ENCODE data around the gene PIAS4. TPM values are rescaled to one million over a fixed set of nuclear protein-coding genes. Genes with fewer than 3 reads are reported as not detected.

Gene PIAS4
- total RNA-seq, 1 donor from 2014 or later: 48.0 TPM

DNA sequence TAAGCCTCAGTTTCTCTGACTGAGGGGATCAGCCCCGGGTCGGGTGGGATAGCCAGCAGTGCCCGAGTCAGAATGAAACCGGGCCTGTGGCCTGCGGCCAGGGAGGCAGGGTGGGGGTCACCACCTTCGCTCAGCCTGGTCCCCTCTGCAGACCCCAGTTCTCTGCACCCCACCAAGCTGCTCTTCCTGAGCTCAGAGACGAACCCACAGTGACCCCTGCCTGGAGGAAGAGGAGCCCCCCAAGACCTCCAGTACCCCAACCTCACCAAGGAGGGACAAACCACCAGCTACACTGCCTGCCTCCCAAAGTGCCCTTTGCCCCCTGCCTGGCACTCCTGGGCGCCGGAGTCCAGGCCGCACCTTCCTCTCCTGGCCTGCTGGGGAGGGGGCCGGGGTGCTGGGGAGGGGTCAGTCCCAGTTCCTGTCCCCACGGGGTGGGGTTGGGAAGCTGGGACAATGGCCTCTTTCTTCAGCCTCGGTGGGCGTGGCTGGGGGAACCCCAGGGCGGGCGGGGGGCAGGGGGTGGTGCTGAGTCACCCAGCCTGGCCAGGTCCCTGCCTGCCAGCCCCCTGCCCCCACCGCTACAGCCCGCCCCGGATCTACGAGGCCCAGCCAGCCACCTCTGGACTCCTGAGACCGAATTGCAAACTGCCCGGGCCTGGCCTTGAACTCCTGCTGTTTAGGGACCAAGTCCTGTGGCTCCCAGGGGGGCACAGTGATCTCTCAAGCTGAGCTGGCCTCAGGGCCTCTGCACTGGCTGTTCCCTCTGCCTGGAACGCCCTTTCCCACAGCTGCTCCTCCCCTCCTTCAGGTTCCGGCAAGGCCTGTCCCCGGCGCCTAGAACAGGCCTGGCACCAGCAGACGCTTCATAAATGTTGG, 44.8 kb downstream of the PIAS4 start:
- Mint-ChIP-seq H3K4me3 (no peak overlapping the region), H3K4me1 (peaks cover 8% of the 10 kb centered on the region), H3K36me3 (peaks cover 32% of the 10 kb centered on the region), H3K27me3 (ENCODE audit: low read depth) (no peaks in the 10 kb centered on the region), H3K27ac (peak overlapping the region; percentile 86), H3K9me3 (no peaks in the 10 kb centered on the region)
- DNase-seq (ENCODE audit: low spot score in 2 of 2, unreplicated experiment in 2 of 2): no peak
- TF ChIP-seq, protein P1, sequence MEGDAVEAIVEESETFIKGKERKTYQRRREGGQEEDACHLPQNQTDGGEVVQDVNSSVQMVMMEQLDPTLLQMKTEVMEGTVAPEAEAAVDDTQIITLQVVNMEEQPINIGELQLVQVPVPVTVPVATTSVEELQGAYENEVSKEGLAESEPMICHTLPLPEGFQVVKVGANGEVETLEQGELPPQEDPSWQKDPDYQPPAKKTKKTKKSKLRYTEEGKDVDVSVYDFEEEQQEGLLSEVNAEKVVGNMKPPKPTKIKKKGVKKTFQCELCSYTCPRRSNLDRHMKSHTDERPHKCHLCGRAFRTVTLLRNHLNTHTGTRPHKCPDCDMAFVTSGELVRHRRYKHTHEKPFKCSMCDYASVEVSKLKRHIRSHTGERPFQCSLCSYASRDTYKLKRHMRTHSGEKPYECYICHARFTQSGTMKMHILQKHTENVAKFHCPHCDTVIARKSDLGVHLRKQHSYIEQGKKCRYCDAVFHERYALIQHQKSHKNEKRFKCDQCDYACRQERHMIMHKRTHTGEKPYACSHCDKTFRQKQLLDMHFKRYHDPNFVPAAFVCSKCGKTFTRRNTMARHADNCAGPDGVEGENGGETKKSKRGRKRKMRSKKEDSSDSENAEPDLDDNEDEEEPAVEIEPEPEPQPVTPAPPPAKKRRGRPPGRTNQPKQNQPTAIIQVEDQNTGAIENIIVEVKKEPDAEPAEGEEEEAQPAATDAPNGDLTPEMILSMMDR (IDR thresholded peaks at IDR 0.05; ENCODE audit: unreplicated experiment): no peak

DNA sequence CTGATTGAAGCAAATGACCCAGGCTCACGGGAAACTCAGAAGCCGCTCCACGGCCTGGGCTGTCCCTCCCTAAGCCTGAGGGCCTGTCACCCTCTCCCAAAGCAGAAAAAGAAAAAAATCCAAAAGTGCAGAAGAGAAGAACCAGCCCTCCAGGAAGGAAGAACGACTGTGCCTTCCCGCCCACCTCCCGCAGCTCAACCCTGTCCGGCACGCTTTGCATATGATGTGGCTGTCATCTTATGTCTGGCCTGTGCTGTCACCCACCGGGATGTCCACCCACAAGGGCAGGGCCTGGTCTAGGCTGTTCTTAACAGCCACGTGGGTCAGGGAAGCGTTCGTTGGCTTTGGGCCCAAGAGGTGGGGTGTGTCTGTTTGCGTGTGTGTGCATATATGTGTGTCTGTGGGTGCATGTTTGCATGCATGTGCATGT, 45.5 kb downstream of the PIAS4 start:
- TF ChIP-seq, protein P1 (IDR thresholded peaks at IDR 0.05; ENCODE audit: unreplicated experiment): no peak
- H3K4me1 Mint-ChIP-seq: peaks cover 8% of the 10 kb centered on the region
- no peaks in the 10 kb centered on the region for H3K27me3 Mint-ChIP-seq (ENCODE audit: low read depth)
- no peak for DNase-seq (ENCODE audit: low spot score in 2 of 2, unreplicated experiment in 2 of 2)
- H3K36me3 Mint-ChIP-seq: peaks cover 34% of the 10 kb centered on the region
- no peaks in the 10 kb centered on the region for H3K9me3 Mint-ChIP-seq
- H3K27ac Mint-ChIP-seq: peak overlapping the region; percentile 86
- no peak overlapping the region for H3K4me3 Mint-ChIP-seq

DNA sequence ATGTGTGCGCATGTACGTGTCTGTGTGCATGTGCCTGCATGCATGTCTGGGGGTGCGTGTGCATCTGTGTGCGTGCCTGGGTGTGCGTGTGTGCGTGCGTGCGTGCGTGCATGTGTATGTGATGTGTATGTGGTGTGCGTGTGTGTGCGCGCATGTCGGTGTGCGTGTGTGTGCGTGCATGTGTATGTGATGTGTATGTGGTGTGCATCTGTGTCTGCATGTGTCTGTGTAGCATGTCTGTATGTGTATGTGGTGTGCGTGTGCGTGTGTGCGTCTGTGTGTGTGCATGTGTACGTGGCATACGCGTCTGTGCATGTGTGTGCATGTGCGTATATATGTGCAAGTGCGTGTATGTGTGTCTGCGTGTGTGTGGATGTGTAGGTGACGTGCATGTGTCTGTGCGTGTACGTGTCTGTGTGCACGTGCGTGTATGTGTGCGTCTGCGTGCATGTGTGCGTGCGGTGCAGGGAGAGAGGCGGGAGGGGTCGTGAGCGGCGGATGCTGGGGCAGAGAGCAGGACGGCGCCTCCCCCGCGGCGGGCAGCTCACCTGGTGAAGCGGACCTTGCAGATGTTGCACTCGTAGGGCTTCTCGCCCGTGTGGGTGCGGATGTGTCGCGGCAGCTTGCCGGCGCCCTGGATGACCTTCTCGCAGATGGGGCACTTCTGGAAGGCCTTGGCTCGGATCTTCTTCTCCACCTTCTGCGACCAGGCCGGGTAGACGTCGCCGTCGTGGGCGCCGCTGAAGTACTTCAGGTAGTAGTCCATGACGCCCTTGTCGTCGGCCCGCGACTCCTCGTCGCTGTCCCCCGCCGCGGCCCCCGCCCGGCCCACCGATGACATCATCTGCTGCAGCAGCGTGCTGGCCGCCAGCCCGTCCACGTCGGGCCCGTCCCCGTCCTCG, 46.1 kb downstream of the PIAS4 start:
- H3K9me3 Mint-ChIP-seq: no peaks in the 10 kb centered on the region
- TF ChIP-seq, protein P1 (IDR thresholded peaks at IDR 0.05; ENCODE audit: unreplicated experiment): no peak
- DNase-seq (ENCODE audit: low spot score in 2 of 2, unreplicated experiment in 2 of 2): no peak
- no peak overlapping the region for H3K4me3 Mint-ChIP-seq
- peaks cover 8% of the 10 kb centered on the region for H3K4me1 Mint-ChIP-seq
- H3K36me3 Mint-ChIP-seq: peaks cover 34% of the 10 kb centered on the region
- no peak overlapping the region for H3K27ac Mint-ChIP-seq
- no peaks in the 10 kb centered on the region for H3K27me3 Mint-ChIP-seq (ENCODE audit: low read depth)

DNA sequence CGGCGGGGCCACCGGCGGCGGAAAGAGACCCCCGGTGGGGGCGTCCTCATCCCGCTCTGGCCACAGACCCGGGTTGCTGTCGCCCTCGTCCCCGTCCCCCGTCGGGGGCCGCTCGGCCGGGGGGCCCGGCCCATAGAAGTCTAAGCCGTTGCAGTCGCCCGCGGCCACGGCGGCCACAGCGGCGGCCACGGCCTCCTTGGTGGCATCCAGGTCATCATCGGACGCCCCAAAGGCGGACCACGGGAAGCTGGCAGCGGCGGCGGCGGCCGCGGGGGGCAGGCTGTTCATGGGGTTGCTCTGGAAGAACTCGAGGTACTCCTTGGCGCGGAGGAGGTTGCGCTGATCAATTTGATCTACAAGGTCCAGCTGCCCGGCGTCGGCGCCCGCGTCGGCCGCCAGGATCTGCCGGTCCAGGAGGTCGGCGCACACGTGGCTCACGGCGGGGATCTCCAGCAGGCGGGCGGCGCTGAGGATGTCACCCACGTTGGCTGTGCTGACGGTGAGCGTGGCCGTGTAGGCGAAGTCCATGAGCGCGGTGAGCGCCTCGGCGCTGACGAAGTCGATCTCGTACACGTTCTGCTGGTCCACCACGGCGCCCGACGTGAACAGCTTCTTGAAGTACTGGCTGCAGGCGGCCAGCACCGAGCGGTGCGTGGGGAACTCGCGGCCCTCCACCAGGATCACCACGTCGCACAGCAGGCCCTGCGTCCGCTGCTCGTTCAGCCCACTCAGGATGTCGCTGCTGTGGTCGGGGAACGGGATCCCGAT, 47.1 kb downstream of the PIAS4 start:
- no peak overlapping the region for H3K27ac Mint-ChIP-seq
- TF ChIP-seq, protein P1 (IDR thresholded peaks at IDR 0.05; ENCODE audit: unreplicated experiment): no peak
- no peaks in the 10 kb centered on the region for H3K9me3 Mint-ChIP-seq
- H3K27me3 Mint-ChIP-seq (ENCODE audit: low read depth): no peaks in the 10 kb centered on the region
- no peak for DNase-seq (ENCODE audit: low spot score in 2 of 2, unreplicated experiment in 2 of 2)
- no peak overlapping the region for H3K4me3 Mint-ChIP-seq
- H3K36me3 Mint-ChIP-seq: peaks cover 34% of the 10 kb centered on the region
- H3K4me1 Mint-ChIP-seq: peaks cover 8% of the 10 kb centered on the region

DNA sequence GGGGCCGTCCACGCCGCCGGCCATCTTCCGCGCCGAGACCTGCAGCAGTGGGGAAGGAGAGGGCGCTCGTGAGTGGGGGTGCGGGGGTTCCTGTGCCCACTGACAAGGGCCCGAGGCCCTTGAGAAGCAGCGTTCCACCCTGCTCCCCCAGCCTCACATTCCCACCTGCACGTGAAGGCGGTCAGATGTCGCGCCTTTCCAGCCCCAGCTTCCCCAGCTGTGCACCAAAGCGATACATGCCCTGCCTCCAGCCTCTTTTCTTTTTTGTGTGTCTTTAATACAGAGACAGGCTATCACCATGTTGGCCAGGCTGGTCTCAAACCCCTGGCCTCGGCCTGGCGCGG, 47.6 kb downstream of the PIAS4 start:
- H3K27me3 Mint-ChIP-seq (ENCODE audit: low read depth): no peaks in the 10 kb centered on the region
- H3K4me3 Mint-ChIP-seq: no peak overlapping the region
- no peak overlapping the region for H3K27ac Mint-ChIP-seq
- DNase-seq (ENCODE audit: low spot score in 2 of 2, unreplicated experiment in 2 of 2): no peak
- peaks cover 34% of the 10 kb centered on the region for H3K36me3 Mint-ChIP-seq
- H3K9me3 Mint-ChIP-seq: no peaks in the 10 kb centered on the region
- peaks cover 8% of the 10 kb centered on the region for H3K4me1 Mint-ChIP-seq
- TF ChIP-seq, protein P1 (IDR thresholded peaks at IDR 0.05; ENCODE audit: unreplicated experiment): no peak
